Liver (tissue), 9 donors: ENCODE data around the gene WWOX. TPM values are rescaled to one million over a fixed set of nuclear protein-coding genes. Genes with fewer than 3 reads are reported as not detected.

ENCODE experiments used
- DNase-seq: peaks from one replicate; pipeline ENCODE4 v3.0.0-alpha.2; 2017; ENCODE audit warnings: low spot score
- H3K27ac ChIP-seq, 2 donors: one replicate each; pipeline ENCODE4 v1.7.0; 2013; ENCODE audit warnings: inconsistent platforms in 2 of 2, low read length in 2 of 2, control low read depth in 1 of 2, low read depth in 1 of 2, mild to moderate bottlenecking in 1 of 2
- H3K27me3 ChIP-seq, 4 donors: one replicate each; pipeline versions ENCODE4 v1.6.1 to v1.7.0; 2013; ENCODE audit warnings: low read length in 3 of 4, inconsistent platforms in 1 of 4, mild to moderate bottlenecking in 1 of 4, moderate library complexity in 1 of 4; ENCODE audit not compliant: control insufficient read depth in 4 of 4, insufficient read depth in 4 of 4
- H3K36me3 ChIP-seq, 4 donors: one replicate each; pipeline versions ENCODE4 v1.6.1 to v1.7.0; 2013; ENCODE audit warnings: low read length in 3 of 4, mild to moderate bottlenecking in 3 of 4, low read depth in 1 of 4, moderate library complexity in 1 of 4; ENCODE audit not compliant: control insufficient read depth in 4 of 4, insufficient read depth in 3 of 4
- H3K4me1 ChIP-seq, 4 donors: one replicate each; pipeline versions ENCODE4 v1.6.1 to v1.7.0; 2013; ENCODE audit warnings: low read length in 3 of 4, mild to moderate bottlenecking in 3 of 4, moderate library complexity in 1 of 4; ENCODE audit not compliant: control insufficient read depth in 4 of 4, insufficient read depth in 4 of 4
- H3K4me3 ChIP-seq, 3 donors: one replicate each; pipeline versions ENCODE4 v1.6.1 to v1.7.0; 2013; ENCODE audit warnings: low read length in 3 of 3, control low read depth in 1 of 3, low read depth in 1 of 3, mild to moderate bottlenecking in 1 of 3
- H3K9ac ChIP-seq, 2 donors: one replicate each; pipeline ENCODE4 v1.7.0; 2013; ENCODE audit warnings: low read length in 2 of 2, mild to moderate bottlenecking in 2 of 2, moderate library complexity in 2 of 2, control low read depth in 1 of 2, low read depth in 1 of 2
- H3K9me3 ChIP-seq, 4 donors: one replicate each; pipeline versions ENCODE4 v1.6.1 to v1.7.0; 2013; ENCODE audit warnings: low read length in 3 of 4; ENCODE audit not compliant: control insufficient read depth in 4 of 4
- ATF3 ChIP-seq: IDR thresholded peaks from 2 replicates; pipeline ENCODE4 v1.6.1; 2016; ENCODE audit warnings: antibody characterized with exemption
- EGR1 ChIP-seq, 2 donors: IDR thresholded peaks; 2 replicates each; pipeline ENCODE4 v1.6.1; 2016 to 2018; ENCODE audit warnings: antibody characterized with exemption in 2 of 2, low read depth in 2 of 2
- FOXA2 ChIP-seq: IDR thresholded peaks from 2 replicates; pipeline ENCODE4 v1.6.1; 2016; ENCODE audit warnings: antibody characterized with exemption
- GABPA ChIP-seq, 2 donors: IDR thresholded peaks in 1 of 2; conservative IDR thresholded peaks in 1 of 2; 2 replicates each; pipeline ENCODE4 v1.6.1; 2016; ENCODE audit warnings: antibody characterized with exemption in 2 of 2, mild to moderate bottlenecking in 1 of 2, moderate library complexity in 1 of 2
- HNF4G ChIP-seq: IDR thresholded peaks from 2 replicates; pipeline ENCODE4 v1.6.1; 2016; ENCODE audit warnings: antibody characterized with exemption
- JUND ChIP-seq, 2 donors: IDR thresholded peaks; 2 replicates each; pipeline ENCODE4 v1.6.1; 2016; ENCODE audit warnings: antibody characterized with exemption in 2 of 2
- NR2F2 ChIP-seq: IDR thresholded peaks from 2 replicates; pipeline ENCODE4 v1.6.1; 2016; ENCODE audit warnings: antibody characterized with exemption
- RAD21 ChIP-seq, 2 donors: IDR thresholded peaks; 2 replicates each; pipeline ENCODE4 v1.6.1; 2016; ENCODE audit warnings: antibody characterized with exemption in 2 of 2, mild to moderate bottlenecking in 2 of 2
- REST ChIP-seq: IDR thresholded peaks from 2 replicates; pipeline ENCODE4 v1.6.1; 2016; ENCODE audit warnings: antibody characterized with exemption, mild to moderate bottlenecking
- RXRA ChIP-seq, 2 donors: IDR thresholded peaks; 2 replicates each; pipeline ENCODE4 v1.6.1; 2017 to 2018; ENCODE audit warnings: antibody characterized with exemption in 2 of 2, mild to moderate bottlenecking in 1 of 2
- SP1 ChIP-seq: IDR thresholded peaks from 2 replicates; pipeline ENCODE4 v1.6.1; 2018; ENCODE audit warnings: antibody characterized with exemption, mild to moderate bottlenecking
- TAF1 ChIP-seq: conservative IDR thresholded peaks from 2 replicates; pipeline ENCODE4 v1.6.1; 2016; ENCODE audit warnings: antibody characterized with exemption, mild to moderate bottlenecking
- YY1 ChIP-seq: IDR thresholded peaks from 2 replicates; pipeline ENCODE4 v1.6.1; 2016; ENCODE audit warnings: antibody characterized with exemption, mild to moderate bottlenecking
- ZBTB33 ChIP-seq: IDR thresholded peaks from 2 replicates; pipeline ENCODE4 v1.6.1; 2016; ENCODE audit warnings: antibody characterized with exemption
- WGBS: extraction: QIAGEN DNeasy Blood & Tissue Kit; methylation state at CpG from one replicate; pipeline ENCODE4 v1.1.7; 2013; 5-methylcytosine and 5-hydroxymethylcytosine counted together
- polyA plus RNA-seq, 2 donors: library from polyadenylated mRNA; stranded (reverse) in 1 of 2; unstranded in 1 of 2; fragments of 200-250 nt in 1 of 2; fragments of >200 nt in 1 of 2; fragmentation: Nextera tagmentation in 1 of 2; extraction: Ambion mirVana in 1 of 2; gene quantifications; one replicate each; pipeline versions ENCODE4 v1.2.1 to v1.2.3, GENCODE V29; 2013 to 2015
- total RNA-seq, 2 donors: library from RNA; depleted of rRNA; stranded (reverse); fragments of >200 nt; gene quantifications; one replicate each; pipeline ENCODE4 v1.2.3, GENCODE V29; 2014
- donor health status: healthy.
- donor health status: healthy.
- donor health status: healthy.
- donor health status: healthy.
- donor health status: healthy.

The WWOX gene
- total and polyA plus RNA-seq, 4 donors, result 9.8 to 46.0 (median 15.3) TPM

- TF ChIP-seq REST, result no peak
- no peak for TF ChIP-seq ZBTB33
- TF ChIP-seq GABPA (IDR thresholded peaks at IDR 0.05 in 1 of 2, conservative IDR thresholded peaks at IDR 0.05 in 1 of 2), result no peak
- TF ChIP-seq FOXA2, result no peak
- TF ChIP-seq RAD21 (IDR thresholded peaks at IDR 0.05), result no peak
- TF ChIP-seq HNF4G, result no peak
Measured at GRCh38 chr16:79150151-79150550, 1050.7 kb downstream of the WWOX start (continued).

- no peaks in the 10 kb centered on the region for H3K9me3 ChIP-seq
- no peak overlapping the region for H3K9ac ChIP-seq
- 94% methylated on average over 13 of the region's 13 CpGs for WGBS
- no peaks in the 10 kb centered on the region for H3K27me3 ChIP-seq
- no peak overlapping the region for H3K4me3 ChIP-seq
- H3K27ac ChIP-seq, result no peak overlapping the region
- H3K4me1 ChIP-seq, result no peaks in the 10 kb centered on the region
- TF ChIP-seq REST (no peak), HNF4G (no peak), YY1 (no peak), TAF1 (no peak), NR2F2 (no peak), GABPA (IDR thresholded peaks at IDR 0.05 in 1 of 2, conservative IDR thresholded peaks at IDR 0.05 in 1 of 2) (no peak), EGR1 (IDR thresholded peaks at IDR 0.05; ENCODE audit: low read depth in 2 of 2) (no peak), RXRA (IDR thresholded peaks at IDR 0.05) (no peak), FOXA2 (no peak), SP1 (no peak), JUND (IDR thresholded peaks at IDR 0.05) (no peak), ATF3 (no peak)
- no peak for DNase-seq
- H3K36me3 ChIP-seq, result no peaks in the 10 kb centered on the region
Measured at GRCh38 chr16:79150632-79151310, 1051.3 kb downstream of the WWOX start.
